Activated naive CD8-positive, alpha-beta T cell treated with anti-CD3 and anti-CD28 coated beads, Interleukin-2, amount 10 ng/mL, durations not matched to agents 7 days and 5 days (primary cell): Measurements from ENCODE around the gene RYK. TPM values are rescaled to one million over a fixed set of nuclear protein-coding genes. Genes with fewer than 3 reads are reported as not detected.
A peak's percentile ranks its signal among the peaks of the same experiment; 100 is the strongest.

Source experiments
- ATAC-seq: fragments of 150-1000 bp; cut with Tn5 transposase; one replicate; pipeline ENCODE4 v1.10.0; 2021; ENCODE audit warnings: low read depth, moderate library complexity
- POLR2A ChIA-PET: fragments of 350-600 bp; sonication (Branson Sonifier 250); formaldehyde crosslinking; loops from one replicate; lab custom pipeline; 2021; ENCODE audit warnings: antibody characterized with exemption; lab: Charles Lee
- DNase-seq: peaks from one replicate; pipeline ENCODE4 v3.0.0; 2021
- H3K27ac Mint-ChIP-seq: one replicate; pipeline ENCODE4 v1.8.0; 2022; ENCODE audit warnings: mild to moderate bottlenecking, mixed read lengths
- H3K27me3 Mint-ChIP-seq: one replicate; pipeline ENCODE4 v1.8.0; 2022; ENCODE audit warnings: mild to moderate bottlenecking, moderate library complexity, mixed read lengths
- H3K36me3 Mint-ChIP-seq: one replicate; pipeline ENCODE4 v1.8.0; 2021; ENCODE audit warnings: mild to moderate bottlenecking, mixed read lengths
- H3K4me1 Mint-ChIP-seq: one replicate; pipeline ENCODE4 v1.8.0; 2021; ENCODE audit warnings: mixed read lengths
- H3K4me3 Mint-ChIP-seq: one replicate; pipeline ENCODE4 v1.8.0; 2022; ENCODE audit warnings: mild to moderate bottlenecking, moderate library complexity, mixed read lengths
- H3K9me3 Mint-ChIP-seq: one replicate; pipeline ENCODE4 v1.8.0; 2021; ENCODE audit warnings: mixed read lengths
- total RNA-seq, 2 experiments: library from RNA; stranded (reverse); gene quantifications; one replicate each; pipeline ENCODE4 v1.2.3, GENCODE V29; 2021

The RYK gene
- 10 to 100 TPM; 23.3 to 23.4 TPM for total RNA-seq

- ATAC-seq (peak; percentile 84), DNase-seq (peak; percentile 86)
- Mint-ChIP-seq H3K4me3 (peak within 1 kb of the TSS; percentile 94), H3K9me3 (no peaks in the 10 kb centered on the region), H3K4me1 (peaks cover 34% of the 10 kb centered on the region), H3K27me3 (peaks cover 20% of the 10 kb centered on the region), H3K36me3 (no peaks in the 10 kb centered on the region), H3K27ac (peak within 1 kb of the TSS; percentile 92)
- POLR2A ChIA-PET = interaction anchor here (0.6 to 1.3 kb wide), 4 partner anchors 11 to 236 kb away, joined by 3 to 5 read pairs (median 4); partner anchors contain the start of genes ANAPC13 and CEP63
These were observed at the start of gene RYK for GRCh38 chr3:134250717-134251220. TSS of gene RYK (minus strand) at chr3:134250859. CDS start at chr3:134250654, 205 bp downstream.

GRCh38 chr3:134299888-134300206 lies 49.2 kb upstream of the RYK start:
- POLR2A ChIA-PET = no interaction called here
- Mint-ChIP-seq H3K9me3 (peaks cover 2% of the 10 kb centered on the region), H3K4me3 (no peak overlapping the region), H3K4me1 (peaks cover 1% of the 10 kb centered on the region), H3K36me3 (peaks cover 3% of the 10 kb centered on the region), H3K27ac (no peak overlapping the region), H3K27me3 (peaks cover 56% of the 10 kb centered on the region)
- DNase-seq = no peak
- ATAC-seq = no peak

- H3K4me1 Mint-ChIP-seq = peaks cover 1% of the 10 kb centered on the region
- peaks cover 51% of the 10 kb centered on the region for H3K27me3 Mint-ChIP-seq
- H3K9me3 Mint-ChIP-seq = peaks cover 2% of the 10 kb centered on the region
- ATAC-seq (no peak), DNase-seq (no peak)
- POLR2A ChIA-PET = no interaction called here
- H3K4me3 Mint-ChIP-seq = no peak overlapping the region
- no peak overlapping the region for H3K27ac Mint-ChIP-seq
- H3K36me3 Mint-ChIP-seq = peaks cover 3% of the 10 kb centered on the region
These were observed 48.7 kb upstream of the RYK start for GRCh38 chr3:134299185-134299887.

GRCh38 chr3:134298249-134298648 lies 47.6 kb upstream of the RYK start:
- H3K9me3 Mint-ChIP-seq = peaks cover 2% of the 10 kb centered on the region
- DNase-seq (no peak), ATAC-seq (no peak)
- H3K4me1 Mint-ChIP-seq = peaks cover 1% of the 10 kb centered on the region
- no peak overlapping the region for H3K27ac Mint-ChIP-seq
- peaks cover 41% of the 10 kb centered on the region for H3K27me3 Mint-ChIP-seq
- POLR2A ChIA-PET = no interaction called here
- H3K36me3 Mint-ChIP-seq = peaks cover 3% of the 10 kb centered on the region
- no peak overlapping the region for H3K4me3 Mint-ChIP-seq

- Mint-ChIP-seq H3K4me1 (peaks cover 1% of the 10 kb centered on the region), H3K4me3 (no peak overlapping the region), H3K36me3 (peaks cover 3% of the 10 kb centered on the region), H3K27me3 (peaks cover 36% of the 10 kb centered on the region), H3K27ac (no peak overlapping the region), H3K9me3 (peaks cover 2% of the 10 kb centered on the region)
- DNase-seq (no peak), ATAC-seq (no peak)
- POLR2A ChIA-PET = no interaction called here
These were observed 46.0 kb upstream of the RYK start for GRCh38 chr3:134296616-134297015.

- H3K4me3 Mint-ChIP-seq = no peak overlapping the region
- DNase-seq (no peak), ATAC-seq (no peak)
- H3K27me3 Mint-ChIP-seq = peaks cover 41% of the 10 kb centered on the region
- H3K27ac Mint-ChIP-seq = no peak overlapping the region
- POLR2A ChIA-PET = no interaction called here
- H3K4me1 Mint-ChIP-seq = peaks cover 1% of the 10 kb centered on the region
- peaks cover 3% of the 10 kb centered on the region for H3K36me3 Mint-ChIP-seq
- peaks cover 2% of the 10 kb centered on the region for H3K9me3 Mint-ChIP-seq
These were observed 45.3 kb upstream of the RYK start for GRCh38 chr3:134295930-134296329.

- peaks cover 1% of the 10 kb centered on the region for H3K4me1 Mint-ChIP-seq
- POLR2A ChIA-PET = interaction anchor here (1.0 to 1.5 kb wide), 3 partner anchors 18 to 193 kb away, joined by 3 to 4 read pairs (median 3); partner anchors contain the start of gene RYK
These were observed 43.9 kb upstream of the RYK start for GRCh38 chr3:134294302-134295280.

GRCh38 chr3:134291319-134292254 lies 40.9 kb upstream of the RYK start:
- peaks cover 50% of the 10 kb centered on the region for H3K27me3 Mint-ChIP-seq
- no peak for ATAC-seq
- no peak for DNase-seq
- H3K4me1 Mint-ChIP-seq = no peaks in the 10 kb centered on the region
- POLR2A ChIA-PET = no interaction called here
- H3K9me3 Mint-ChIP-seq = peaks cover 2% of the 10 kb centered on the region
- H3K4me3 Mint-ChIP-seq = no peak overlapping the region
- H3K27ac Mint-ChIP-seq = no peak overlapping the region
- H3K36me3 Mint-ChIP-seq = peaks cover 3% of the 10 kb centered on the region

More at GRCh38 chr3:134294302-134295280, 43.9 kb upstream of the RYK start:
- no peak overlapping the region for H3K27ac Mint-ChIP-seq
- H3K27me3 Mint-ChIP-seq = peaks cover 42% of the 10 kb centered on the region
- ATAC-seq (peak; percentile 99), DNase-seq (peak; percentile 45)
- H3K4me3 Mint-ChIP-seq = no peak overlapping the region
- H3K9me3 Mint-ChIP-seq = peaks cover 2% of the 10 kb centered on the region
- peaks cover 3% of the 10 kb centered on the region for H3K36me3 Mint-ChIP-seq

GRCh38 chr3:134287512-134287911 lies 36.9 kb upstream of the RYK start:
- no peak overlapping the region for H3K27ac Mint-ChIP-seq
- H3K4me3 Mint-ChIP-seq = no peak overlapping the region
- H3K36me3 Mint-ChIP-seq = no peaks in the 10 kb centered on the region
- POLR2A ChIA-PET = no interaction called here
- no peaks in the 10 kb centered on the region for H3K4me1 Mint-ChIP-seq
- peaks cover 68% of the 10 kb centered on the region for H3K27me3 Mint-ChIP-seq
- H3K9me3 Mint-ChIP-seq = no peaks in the 10 kb centered on the region
- ATAC-seq (no peak), DNase-seq (no peak)

- no peaks in the 10 kb centered on the region for H3K36me3 Mint-ChIP-seq
- POLR2A ChIA-PET = no interaction called here
- no peaks in the 10 kb centered on the region for H3K9me3 Mint-ChIP-seq
- no peak overlapping the region for H3K27ac Mint-ChIP-seq
- ATAC-seq (no peak), DNase-seq (no peak)
- peaks cover 65% of the 10 kb centered on the region for H3K27me3 Mint-ChIP-seq
- no peaks in the 10 kb centered on the region for H3K4me1 Mint-ChIP-seq
- H3K4me3 Mint-ChIP-seq = no peak overlapping the region
These were observed 33.8 kb upstream of the RYK start for GRCh38 chr3:134284438-134284837.

- Mint-ChIP-seq H3K9me3 (no peaks in the 10 kb centered on the region), H3K27ac (no peak overlapping the region), H3K4me3 (no peak overlapping the region), H3K36me3 (no peaks in the 10 kb centered on the region), H3K4me1 (no peaks in the 10 kb centered on the region), H3K27me3 (peaks cover 58% of the 10 kb centered on the region)
- ATAC-seq = no peak
- POLR2A ChIA-PET = no interaction called here
- no peak for DNase-seq
These were observed 32.0 kb upstream of the RYK start for GRCh38 chr3:134282659-134283047.

GRCh38 chr3:134281912-134282658 lies 31.4 kb upstream of the RYK start:
- no peaks in the 10 kb centered on the region for H3K9me3 Mint-ChIP-seq
- H3K27me3 Mint-ChIP-seq = peaks cover 58% of the 10 kb centered on the region
- POLR2A ChIA-PET = no interaction called here
- no peak overlapping the region for H3K27ac Mint-ChIP-seq
- DNase-seq (no peak), ATAC-seq (no peak)
- no peak overlapping the region for H3K4me3 Mint-ChIP-seq
- H3K36me3 Mint-ChIP-seq = no peaks in the 10 kb centered on the region
- no peaks in the 10 kb centered on the region for H3K4me1 Mint-ChIP-seq
